Endodermal cell (in vitro differentiated cells): Measurements from ENCODE around the gene ASIP. TPM values are rescaled to one million over a fixed set of nuclear protein-coding genes. Genes with fewer than 3 reads are reported as not detected.

Experiments used
- DNase-seq: peaks from one replicate; pipeline ENCODE4 v3.0.0-alpha.2; 2017
- H3K27ac ChIP-seq: 2 replicates; pipeline ENCODE4 v1.5.1; 2013; ENCODE audit warnings: mild to moderate bottlenecking, low read depth, low read length, moderate library complexity
- H3K27me3 ChIP-seq: 2 replicates; pipeline ENCODE4 v1.6.1; 2013; ENCODE audit warnings: mild to moderate bottlenecking, low read length, moderate library complexity; ENCODE audit not compliant: insufficient read depth, control insufficient read depth, poor library complexity, severe bottlenecking
- H3K36me3 ChIP-seq: 2 replicates; pipeline ENCODE4 v1.7.0; 2013; ENCODE audit warnings: mild to moderate bottlenecking, low read length, moderate library complexity; ENCODE audit not compliant: control insufficient read depth, insufficient read depth
- H3K4me1 ChIP-seq: one replicate; pipeline ENCODE4 v1.7.0; 2013; ENCODE audit warnings: low read length; ENCODE audit not compliant: control insufficient read depth, insufficient read depth
- H3K4me3 ChIP-seq: 2 replicates; pipeline ENCODE4 v1.5.1; 2013; ENCODE audit warnings: mild to moderate bottlenecking, low read length, moderate library complexity
- H3K9ac ChIP-seq: 2 replicates; pipeline ENCODE4 v1.6.1; 2013; ENCODE audit warnings: mild to moderate bottlenecking, low read length, moderate library complexity; ENCODE audit not compliant: poor library complexity, severe bottlenecking; ENCODE audit errors: extremely low read depth
- H3K9me3 ChIP-seq: 2 replicates; pipeline ENCODE4 v1.6.1; 2013; ENCODE audit warnings: mild to moderate bottlenecking, low read length, moderate library complexity; ENCODE audit not compliant: control insufficient read depth
- H3K27ac Mint-ChIP-seq: 2 replicates; pipeline ENCODE4 v1.8.0; 2020; ENCODE audit warnings: mixed read lengths
- H3K27me3 Mint-ChIP-seq: 2 replicates; pipeline ENCODE4 v1.8.0; 2021; ENCODE audit warnings: mild to moderate bottlenecking, mixed read lengths; ENCODE audit not compliant: insufficient read depth
- H3K36me3 Mint-ChIP-seq: 2 replicates; pipeline ENCODE4 v1.8.0; 2020; ENCODE audit warnings: low read depth, mixed read lengths
- H3K4me1 Mint-ChIP-seq: 2 replicates; pipeline ENCODE4 v1.8.0; 2020; ENCODE audit warnings: mixed read lengths
- H3K4me3 Mint-ChIP-seq: 2 replicates; pipeline ENCODE4 v1.8.0; 2020; ENCODE audit warnings: mild to moderate bottlenecking, moderate library complexity, mixed read lengths
- H3K9me3 Mint-ChIP-seq: 2 replicates; pipeline ENCODE4 v1.8.0; 2020; ENCODE audit warnings: mild to moderate bottlenecking, mixed read lengths
- WGBS, 2 experiments: methylation state at CpG; one replicate each; pipeline versions ENCODE4 v1.1.5 to v1.1.7; 2013; ENCODE audit warnings: missing lambda C conversion rate in 2 of 2, mixed read lengths in 1 of 2; ENCODE audit not compliant: insufficient coverage in 1 of 2, insufficient read length in 1 of 2; 5-methylcytosine and 5-hydroxymethylcytosine counted together
- total RNA-seq, 2 donors: library from RNA; stranded (reverse); fragmentation: NEBNext Ultra II Directional in 1 of 2; extraction: Animal tissue kit (Norgen Biotek cat#: 25700) in 1 of 2; gene quantifications; 2 replicates in 1 of 2; 3 replicates in 1 of 2; pipeline ENCODE4 v1.2.1, GENCODE V29; 2021
- TF ChIP-seq, protein P1 (sequence below): fragments of 200-600 bp; sonication (generic); conservative IDR thresholded peaks from 2 replicates; pipeline ENCODE4 v1.5.0; 2021; ENCODE audit warnings: antibody characterized with exemption, mild to moderate bottlenecking

ASIP gene
- total RNA-seq, 2 donors from 2014 or later: not detected

DNA sequence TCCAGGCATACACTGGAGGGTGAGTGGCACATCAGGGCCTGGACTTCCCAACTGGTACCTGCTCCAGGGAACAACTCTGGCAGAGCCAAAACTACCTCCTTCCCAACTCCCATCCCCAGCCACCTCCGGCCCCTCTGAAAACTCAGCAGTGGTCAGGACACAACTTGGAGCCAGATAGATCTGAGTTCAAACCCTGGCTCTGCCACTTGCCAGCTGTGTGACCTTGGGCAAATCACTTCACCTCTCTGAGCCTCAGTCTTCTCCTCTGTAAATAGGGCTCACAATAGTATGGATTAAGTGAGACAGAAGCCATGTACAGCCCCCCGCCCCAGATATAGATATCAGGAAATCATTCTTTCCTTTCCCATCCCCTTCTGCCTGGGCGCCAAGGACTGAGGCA is 51.3 kb downstream of the ASIP start:
- Mint-ChIP-seq H3K36me3 (peaks cover 85% of the 10 kb centered on the region), H3K9me3 (no peaks in the 10 kb centered on the region), H3K27ac (no peak overlapping the region), H3K4me3 (no peak overlapping the region), H3K27me3 (no peaks in the 10 kb centered on the region), H3K4me1 (no peaks in the 10 kb centered on the region)
- TF ChIP-seq, protein P1, sequence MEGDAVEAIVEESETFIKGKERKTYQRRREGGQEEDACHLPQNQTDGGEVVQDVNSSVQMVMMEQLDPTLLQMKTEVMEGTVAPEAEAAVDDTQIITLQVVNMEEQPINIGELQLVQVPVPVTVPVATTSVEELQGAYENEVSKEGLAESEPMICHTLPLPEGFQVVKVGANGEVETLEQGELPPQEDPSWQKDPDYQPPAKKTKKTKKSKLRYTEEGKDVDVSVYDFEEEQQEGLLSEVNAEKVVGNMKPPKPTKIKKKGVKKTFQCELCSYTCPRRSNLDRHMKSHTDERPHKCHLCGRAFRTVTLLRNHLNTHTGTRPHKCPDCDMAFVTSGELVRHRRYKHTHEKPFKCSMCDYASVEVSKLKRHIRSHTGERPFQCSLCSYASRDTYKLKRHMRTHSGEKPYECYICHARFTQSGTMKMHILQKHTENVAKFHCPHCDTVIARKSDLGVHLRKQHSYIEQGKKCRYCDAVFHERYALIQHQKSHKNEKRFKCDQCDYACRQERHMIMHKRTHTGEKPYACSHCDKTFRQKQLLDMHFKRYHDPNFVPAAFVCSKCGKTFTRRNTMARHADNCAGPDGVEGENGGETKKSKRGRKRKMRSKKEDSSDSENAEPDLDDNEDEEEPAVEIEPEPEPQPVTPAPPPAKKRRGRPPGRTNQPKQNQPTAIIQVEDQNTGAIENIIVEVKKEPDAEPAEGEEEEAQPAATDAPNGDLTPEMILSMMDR: no peak
- Histone ChIP-seq H3K4me1 (no peaks in the 10 kb centered on the region), H3K36me3 (peaks cover 80% of the 10 kb centered on the region), H3K4me3 (no peak overlapping the region), H3K27me3 (no peaks in the 10 kb centered on the region), H3K9me3 (no peaks in the 10 kb centered on the region), H3K27ac (no peak overlapping the region), H3K9ac (no peak overlapping the region)
- WGBS, 2 experiments: 90 to 93% methylated on average over 2 to 3 of the region's 3 CpGs
- no peak for DNase-seq

DNA sequence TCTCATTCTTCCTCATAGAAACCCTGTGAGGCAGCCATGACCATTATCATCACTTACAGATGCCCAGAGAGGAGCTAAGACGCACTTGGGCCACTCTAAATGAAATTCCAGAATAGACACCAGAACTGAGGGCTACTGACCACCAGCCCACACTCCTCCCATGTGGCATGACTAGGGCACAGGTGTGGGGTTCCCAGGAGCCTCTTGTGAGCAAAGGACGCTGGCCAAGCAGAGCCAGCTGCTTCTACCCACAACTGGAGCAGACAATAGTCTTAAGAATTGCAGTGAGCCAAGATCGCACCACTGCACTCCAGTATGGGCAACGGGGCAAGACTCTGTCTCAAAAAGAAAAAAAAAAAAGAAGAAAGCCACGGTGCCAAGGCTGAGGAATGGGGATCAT is 51.9 kb downstream of the ASIP start:
- Histone ChIP-seq H3K27ac (no peak overlapping the region), H3K4me1 (no peaks in the 10 kb centered on the region), H3K9me3 (no peaks in the 10 kb centered on the region), H3K4me3 (no peak overlapping the region), H3K27me3 (no peaks in the 10 kb centered on the region), H3K36me3 (peaks cover 74% of the 10 kb centered on the region), H3K9ac (no peak overlapping the region)
- TF ChIP-seq, protein P1: no peak
- Mint-ChIP-seq H3K9me3 (no peaks in the 10 kb centered on the region), H3K27me3 (no peaks in the 10 kb centered on the region), H3K4me3 (no peak overlapping the region), H3K4me1 (no peaks in the 10 kb centered on the region), H3K27ac (no peak overlapping the region), H3K36me3 (peaks cover 81% of the 10 kb centered on the region)
- DNase-seq: no peak
- 88 to 95% methylated on average over 4 to 5 of the region's 5 CpGs for WGBS, 2 experiments

DNA sequence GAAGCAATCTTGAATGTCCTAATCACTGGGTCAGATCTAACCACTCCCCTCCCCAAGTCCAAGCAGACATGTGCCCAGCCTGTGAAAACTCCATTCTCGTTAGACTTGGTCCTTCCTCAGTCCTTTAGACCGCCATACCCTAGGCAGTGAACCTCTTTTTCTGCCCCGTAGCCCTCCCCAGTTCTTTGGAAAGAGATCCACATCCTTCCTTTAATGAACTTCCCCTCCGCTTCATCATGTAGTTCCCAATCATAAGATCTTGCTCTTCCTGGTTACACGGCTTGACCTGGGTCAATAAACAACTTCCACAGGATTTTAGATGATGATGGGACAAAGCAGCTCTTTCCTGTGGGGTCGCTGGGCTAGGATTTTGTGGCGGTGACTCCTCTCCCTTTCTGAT is 52.4 kb downstream of the ASIP start:
- no peak for DNase-seq
- no peaks in the 10 kb centered on the region for H3K4me1 Mint-ChIP-seq
- H3K4me1 ChIP-seq: no peaks in the 10 kb centered on the region
- H3K36me3 Mint-ChIP-seq: peaks cover 77% of the 10 kb centered on the region
- 95 to 100% methylated on average over 5 to 7 of the region's 7 CpGs for WGBS, 2 experiments
- no peak overlapping the region for H3K4me3 ChIP-seq
- no peaks in the 10 kb centered on the region for H3K27me3 ChIP-seq
- H3K36me3 ChIP-seq: peaks cover 69% of the 10 kb centered on the region
- no peak overlapping the region for H3K4me3 Mint-ChIP-seq
- no peaks in the 10 kb centered on the region for H3K9me3 ChIP-seq
- TF ChIP-seq, protein P1: no peak
- peak overlapping the region; percentile 17 for H3K27ac Mint-ChIP-seq
- H3K9me3 Mint-ChIP-seq: no peaks in the 10 kb centered on the region
- no peak overlapping the region for H3K9ac ChIP-seq
- H3K27ac ChIP-seq: no peak overlapping the region
- H3K27me3 Mint-ChIP-seq: no peaks in the 10 kb centered on the region
